HG02885 (cell line): ENCODE measurements around the gene MRPS27.
"Not testable (repeated sequence)": the region's sequence is repeated elsewhere in the genome, so short reads cannot be mapped to it uniquely, and the experiment has no call there.

Experiments
- ATAC-seq: cut with Tn5 transposase; IDR thresholded peaks from one replicate; pipeline ENCODE4 v1.9.1; 2021; ENCODE audit warnings: mild to moderate bottlenecking; ENCODE audit not compliant: unreplicated experiment, poor library complexity

MRPS27 gene

GRCh38 chr5:72179816-72180440 lies 140.1 kb downstream of the MRPS27 start:
- ATAC-seq, result no peak

GRCh38 chr5:72179028-72179815 lies 140.8 kb downstream of the MRPS27 start:
- ATAC-seq, result no peak

GRCh38 chr5:72177538-72177937 lies 142.5 kb downstream of the MRPS27 start:
- ATAC-seq, result no peak

GRCh38 chr5:72172786-72173185 lies 147.3 kb downstream of the MRPS27 start:
- no peak for ATAC-seq

- peak; percentile 77 for ATAC-seq
Measured at GRCh38 chr5:72171667-72172066, 148.4 kb downstream of the MRPS27 start.

GRCh38 chr5:72171181-72171580 lies 148.9 kb downstream of the MRPS27 start:
- ATAC-seq, result not testable (repeated sequence)

GRCh38 chr5:72170101-72170500 lies 149.9 kb downstream of the MRPS27 start:
- no peak for ATAC-seq
